DND-41 (cell line): ENCODE results near the gene RADIL.

Source experiments
- ATAC-seq: fragments of 200-7000 bp; cut with Tn5 transposase; 3 replicates; pipeline ENCODE4 v1.9.1; 2021; ENCODE audit warnings: low read depth; ENCODE audit not compliant: insufficient read depth
- DNase-seq: peaks from one replicate; pipeline ENCODE4 v3.0.0-alpha.2; 2020
- H2AFZ ChIP-seq: 2 replicates; pipeline ENCODE4 v1.6.0; 2012; ENCODE audit warnings: low read depth, low read length
- H3K27ac ChIP-seq: 2 replicates; pipeline ENCODE4 v1.5.1; 2012; ENCODE audit warnings: low read length, inconsistent platforms
- H3K27me3 ChIP-seq: fragments of 200-600 bp; sonication (generic); 2 replicates; pipeline ENCODE4 v1.6.0; 2012; ENCODE audit warnings: low read length, mild to moderate bottlenecking, inconsistent platforms; ENCODE audit not compliant: insufficient read depth, poor library complexity
- H3K36me3 ChIP-seq: 2 replicates; pipeline ENCODE4 v1.5.1; 2012; ENCODE audit warnings: low read length, inconsistent platforms; ENCODE audit not compliant: insufficient read depth
- H3K4me1 ChIP-seq: 2 replicates; pipeline ENCODE4 v1.5.1; 2012; ENCODE audit warnings: mild to moderate bottlenecking, low read length; ENCODE audit not compliant: insufficient read depth
- H3K4me2 ChIP-seq: 2 replicates; pipeline ENCODE4 v1.6.0; 2012; ENCODE audit warnings: mild to moderate bottlenecking, moderate library complexity, low read length, inconsistent platforms; ENCODE audit not compliant: insufficient read depth
- H3K4me3 ChIP-seq, 2 experiments: fragments of 200-600 bp in 1 of 2; shearing (Covaris generic) in 1 of 2; 2 replicates each; pipeline ENCODE4 v1.5.1; 2012 to 2016; ENCODE audit warnings: inconsistent platforms in 2 of 2, low read length in 2 of 2, mild to moderate bottlenecking in 2 of 2, low read depth in 1 of 2, moderate library complexity in 1 of 2
- H3K79me2 ChIP-seq: 2 replicates; pipeline ENCODE4 v1.6.0; 2012; ENCODE audit warnings: low read length, inconsistent platforms; ENCODE audit not compliant: insufficient read depth
- H3K9ac ChIP-seq: 2 replicates; pipeline ENCODE4 v1.6.0; 2012; ENCODE audit warnings: low read depth, mild to moderate bottlenecking, inconsistent platforms, low read length, moderate library complexity
- H3K9me3 ChIP-seq: 2 replicates; pipeline ENCODE4 v1.5.1; 2012; ENCODE audit warnings: low read length, moderate library complexity, mild to moderate bottlenecking, inconsistent platforms; ENCODE audit not compliant: insufficient read depth, severe bottlenecking
- H4K20me1 ChIP-seq: 2 replicates; pipeline ENCODE4 v1.6.0; 2012; ENCODE audit warnings: low read length; ENCODE audit not compliant: insufficient read depth
- EZH2 ChIP-seq: IDR thresholded peaks from 3 replicates; pipeline ENCODE4 v1.6.1; 2012; ENCODE audit warnings: borderline replicate concordance, low read depth, mild to moderate bottlenecking, moderate library complexity, low read length, inconsistent platforms; ENCODE audit not compliant: severe bottlenecking
- TF ChIP-seq, protein P1 (sequence below): IDR thresholded peaks from 2 replicates; pipeline ENCODE4 v1.5.1; 2012; ENCODE audit warnings: borderline replicate concordance, low read length, moderate library complexity, mild to moderate bottlenecking; ENCODE audit not compliant: poor library complexity, severe bottlenecking; ENCODE audit errors: extremely low read depth

Gene RADIL

DNA sequence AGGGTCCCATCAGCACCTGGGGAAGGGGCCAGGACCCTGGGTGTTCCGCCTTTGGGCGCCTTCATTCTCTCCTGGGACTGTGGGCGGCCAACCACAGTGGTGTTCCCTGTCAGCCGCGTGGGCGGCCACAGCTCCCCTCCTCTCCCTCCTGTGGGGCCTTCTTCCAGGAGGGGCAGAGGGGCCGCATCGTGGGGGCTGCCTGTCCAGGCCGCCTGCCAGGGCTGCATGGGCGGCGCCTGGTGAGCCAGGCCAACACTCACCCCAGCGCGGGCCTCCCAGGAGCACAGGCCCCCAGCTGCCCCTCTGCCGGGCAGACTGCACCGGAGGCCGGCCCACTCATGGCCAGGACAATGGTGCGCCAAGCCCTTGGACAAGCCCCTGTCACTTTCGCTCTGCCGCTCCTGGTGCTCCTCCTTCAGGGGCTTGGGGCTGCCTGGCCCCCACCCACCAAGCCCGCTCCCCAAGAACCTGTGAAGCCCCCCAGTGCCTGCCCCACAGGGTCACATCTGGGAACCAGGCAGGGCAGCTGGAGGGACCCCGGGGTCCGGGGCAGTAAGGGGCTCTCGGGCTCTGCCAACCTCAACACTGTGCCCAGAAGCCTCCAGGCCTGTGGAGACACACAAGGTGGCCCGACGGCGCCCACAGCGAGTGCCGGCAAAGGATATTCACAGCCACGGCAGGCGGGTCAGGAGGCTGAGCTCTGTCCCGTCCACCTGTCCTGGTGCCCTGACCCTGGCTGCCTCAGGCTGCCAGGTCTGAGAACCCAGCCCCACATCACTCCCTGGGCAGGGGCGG lies 65.3 kb downstream of the RADIL start:
- Histone ChIP-seq H3K79me2 (no peaks in the 10 kb centered on the region), H3K36me3 (no peaks in the 10 kb centered on the region), H3K4me2 (no peak overlapping the region), H4K20me1 (no peaks in the 10 kb centered on the region), H3K9ac (no peak overlapping the region), H3K4me3 (no peak overlapping the region), H3K27me3 (no peaks in the 10 kb centered on the region), H3K27ac (no peak overlapping the region), H3K4me1 (no peaks in the 10 kb centered on the region), H3K9me3 (no peaks in the 10 kb centered on the region), H2AFZ (no peak overlapping the region)
- no peak for ATAC-seq
- TF ChIP-seq, protein P1, sequence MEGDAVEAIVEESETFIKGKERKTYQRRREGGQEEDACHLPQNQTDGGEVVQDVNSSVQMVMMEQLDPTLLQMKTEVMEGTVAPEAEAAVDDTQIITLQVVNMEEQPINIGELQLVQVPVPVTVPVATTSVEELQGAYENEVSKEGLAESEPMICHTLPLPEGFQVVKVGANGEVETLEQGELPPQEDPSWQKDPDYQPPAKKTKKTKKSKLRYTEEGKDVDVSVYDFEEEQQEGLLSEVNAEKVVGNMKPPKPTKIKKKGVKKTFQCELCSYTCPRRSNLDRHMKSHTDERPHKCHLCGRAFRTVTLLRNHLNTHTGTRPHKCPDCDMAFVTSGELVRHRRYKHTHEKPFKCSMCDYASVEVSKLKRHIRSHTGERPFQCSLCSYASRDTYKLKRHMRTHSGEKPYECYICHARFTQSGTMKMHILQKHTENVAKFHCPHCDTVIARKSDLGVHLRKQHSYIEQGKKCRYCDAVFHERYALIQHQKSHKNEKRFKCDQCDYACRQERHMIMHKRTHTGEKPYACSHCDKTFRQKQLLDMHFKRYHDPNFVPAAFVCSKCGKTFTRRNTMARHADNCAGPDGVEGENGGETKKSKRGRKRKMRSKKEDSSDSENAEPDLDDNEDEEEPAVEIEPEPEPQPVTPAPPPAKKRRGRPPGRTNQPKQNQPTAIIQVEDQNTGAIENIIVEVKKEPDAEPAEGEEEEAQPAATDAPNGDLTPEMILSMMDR: no peak
- TF ChIP-seq EZH2: no peak
- DNase-seq: no peak

DNA sequence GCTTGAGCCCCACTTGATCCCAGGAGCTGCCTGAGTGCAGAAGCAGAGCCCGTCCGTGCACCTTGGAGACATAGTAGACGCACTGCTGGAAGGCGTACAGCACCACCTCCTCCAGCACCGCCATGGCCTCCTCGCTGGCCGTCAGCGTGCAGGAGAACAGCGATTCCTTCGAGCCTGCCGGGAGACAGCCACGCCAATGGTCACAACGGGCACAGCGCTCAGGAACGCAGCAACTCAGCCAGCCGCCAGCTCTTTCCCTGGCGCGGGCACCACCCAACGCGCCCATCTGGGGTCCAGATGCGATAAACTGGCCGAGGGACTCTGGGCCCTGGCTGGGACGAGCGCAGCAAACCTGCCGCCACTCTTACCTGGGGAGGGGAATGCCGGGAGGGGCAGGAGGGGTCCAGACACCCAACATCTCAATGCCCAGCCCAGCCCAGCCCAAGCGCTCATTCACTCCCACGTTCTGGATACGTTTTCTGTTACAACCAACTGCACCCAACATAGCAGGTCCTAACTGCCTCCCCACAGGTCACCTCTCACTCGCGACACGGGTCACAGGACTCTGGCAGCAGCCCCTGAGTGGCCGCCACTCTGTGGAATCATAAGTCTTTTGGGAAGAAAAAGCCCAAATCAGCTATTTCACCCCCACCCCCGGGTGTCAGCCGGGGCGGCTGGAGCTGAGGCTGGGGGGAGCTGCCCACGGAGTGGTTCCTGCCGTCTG lies 66.2 kb downstream of the RADIL start:
- no peak overlapping the region for H3K4me2 ChIP-seq
- TF ChIP-seq, protein P1: no peak
- TF ChIP-seq EZH2: no peak

DNA sequence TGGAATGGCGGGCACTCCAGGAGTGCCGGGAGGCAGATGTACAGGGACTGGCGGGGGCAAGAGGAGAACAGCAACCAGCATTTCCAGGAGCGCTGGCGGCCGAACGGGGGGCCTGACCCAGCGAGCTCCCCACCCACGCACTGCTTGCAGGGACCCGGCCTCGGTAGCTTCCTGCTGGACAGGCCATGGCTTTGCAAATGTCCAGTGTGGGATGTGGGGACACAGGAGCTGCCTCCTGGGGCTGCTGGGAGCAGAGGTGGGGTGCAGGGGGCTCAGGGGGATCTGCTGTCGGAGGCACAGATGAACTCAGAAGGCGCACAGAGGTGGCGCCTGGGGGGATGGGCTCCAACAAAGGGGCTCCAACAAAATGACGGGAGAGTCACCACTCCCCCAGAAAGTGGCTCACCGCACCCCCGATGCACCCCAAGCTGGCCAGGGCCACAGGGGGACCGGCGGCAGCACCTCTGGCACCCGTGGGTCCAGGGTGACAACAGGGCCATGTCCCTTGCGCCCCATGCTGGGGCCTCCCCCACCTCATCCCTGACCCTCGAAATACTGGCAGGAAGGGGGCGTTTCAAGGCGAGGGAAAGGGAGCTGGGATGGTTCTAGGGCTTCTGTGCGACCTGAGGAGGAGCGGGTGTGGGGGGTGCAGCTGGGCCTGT lies 67.0 kb downstream of the RADIL start:
- Histone ChIP-seq H3K4me1 (no peaks in the 10 kb centered on the region), H3K4me2 (no peak overlapping the region), H3K4me3 (no peak overlapping the region), H3K9me3 (no peaks in the 10 kb centered on the region), H2AFZ (no peak overlapping the region), H4K20me1 (no peaks in the 10 kb centered on the region), H3K79me2 (no peaks in the 10 kb centered on the region), H3K9ac (no peak overlapping the region), H3K27me3 (no peaks in the 10 kb centered on the region), H3K36me3 (no peaks in the 10 kb centered on the region), H3K27ac (no peak overlapping the region)
- no peak for DNase-seq
- no peak for ATAC-seq
- TF ChIP-seq, protein P1: no peak
- TF ChIP-seq EZH2: no peak

More for the DNA sequence above, 66.2 kb downstream of the RADIL start:
- Histone ChIP-seq H3K4me3 (no peak overlapping the region), H2AFZ (no peak overlapping the region), H3K27me3 (no peaks in the 10 kb centered on the region), H3K36me3 (no peaks in the 10 kb centered on the region), H4K20me1 (no peaks in the 10 kb centered on the region), H3K9ac (no peak overlapping the region), H3K9me3 (no peaks in the 10 kb centered on the region), H3K27ac (no peak overlapping the region), H3K79me2 (no peaks in the 10 kb centered on the region), H3K4me1 (no peaks in the 10 kb centered on the region)
- DNase-seq (no peak), ATAC-seq (no peak)
